Measurements from ENCODE around the gene PDIA5. TPM values are rescaled to one million over a fixed set of nuclear protein-coding genes. Genes with fewer than 3 reads are reported as not detected.

PDIA5 gene
- total RNA-seq, 1 experiment from 2014 or later = 53.6 TPM

DNA sequence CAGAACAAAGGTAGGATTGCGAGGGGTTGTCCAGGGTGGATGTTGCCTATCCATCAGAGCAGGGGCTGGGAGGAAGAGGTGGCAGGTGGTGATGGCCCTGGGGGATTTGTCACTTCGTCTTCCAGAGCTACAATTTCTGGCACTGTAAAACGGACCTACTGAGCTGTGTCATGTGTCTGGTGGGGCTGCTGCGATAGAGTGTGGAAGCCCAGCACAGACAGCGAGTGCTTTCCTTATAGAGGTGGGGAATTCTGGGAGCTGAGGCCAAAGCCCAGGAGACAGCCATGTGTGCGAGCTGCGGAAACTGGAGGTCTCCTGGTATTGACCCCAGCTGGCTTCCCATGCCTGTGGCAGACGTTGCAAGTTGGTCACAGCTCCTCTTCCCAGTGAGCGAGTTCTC, 73.7 kb downstream of the PDIA5 start:
- CTCF ChIA-PET = no interaction called here
- DNase-seq (ENCODE audit: low read depth, low spot score) (no peak), ATAC-seq (0 out of 2 replicates have a peak, but pooled peaks have one; percentile 15)
- POLR2A ChIA-PET = no interaction called here
- no peak for TF ChIP-seq POLR2AphosphoS5 (IDR thresholded peaks at IDR 0.05; ENCODE audit: low read depth, low read length)
- TF ChIP-seq, protein P1, sequence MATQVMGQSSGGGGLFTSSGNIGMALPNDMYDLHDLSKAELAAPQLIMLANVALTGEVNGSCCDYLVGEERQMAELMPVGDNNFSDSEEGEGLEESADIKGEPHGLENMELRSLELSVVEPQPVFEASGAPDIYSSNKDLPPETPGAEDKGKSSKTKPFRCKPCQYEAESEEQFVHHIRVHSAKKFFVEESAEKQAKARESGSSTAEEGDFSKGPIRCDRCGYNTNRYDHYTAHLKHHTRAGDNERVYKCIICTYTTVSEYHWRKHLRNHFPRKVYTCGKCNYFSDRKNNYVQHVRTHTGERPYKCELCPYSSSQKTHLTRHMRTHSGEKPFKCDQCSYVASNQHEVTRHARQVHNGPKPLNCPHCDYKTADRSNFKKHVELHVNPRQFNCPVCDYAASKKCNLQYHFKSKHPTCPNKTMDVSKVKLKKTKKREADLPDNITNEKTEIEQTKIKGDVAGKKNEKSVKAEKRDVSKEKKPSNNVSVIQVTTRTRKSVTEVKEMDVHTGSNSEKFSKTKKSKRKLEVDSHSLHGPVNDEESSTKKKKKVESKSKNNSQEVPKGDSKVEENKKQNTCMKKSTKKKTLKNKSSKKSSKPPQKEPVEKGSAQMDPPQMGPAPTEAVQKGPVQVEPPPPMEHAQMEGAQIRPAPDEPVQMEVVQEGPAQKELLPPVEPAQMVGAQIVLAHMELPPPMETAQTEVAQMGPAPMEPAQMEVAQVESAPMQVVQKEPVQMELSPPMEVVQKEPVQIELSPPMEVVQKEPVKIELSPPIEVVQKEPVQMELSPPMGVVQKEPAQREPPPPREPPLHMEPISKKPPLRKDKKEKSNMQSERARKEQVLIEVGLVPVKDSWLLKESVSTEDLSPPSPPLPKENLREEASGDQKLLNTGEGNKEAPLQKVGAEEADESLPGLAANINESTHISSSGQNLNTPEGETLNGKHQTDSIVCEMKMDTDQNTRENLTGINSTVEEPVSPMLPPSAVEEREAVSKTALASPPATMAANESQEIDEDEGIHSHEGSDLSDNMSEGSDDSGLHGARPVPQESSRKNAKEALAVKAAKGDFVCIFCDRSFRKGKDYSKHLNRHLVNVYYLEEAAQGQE (IDR thresholded peaks at IDR 0.05; ENCODE audit: insufficient read depth in 1 of 2, low read depth in 2 of 2, low read length in 1 of 2) = no peak
- TF ChIP-seq, protein P2, sequence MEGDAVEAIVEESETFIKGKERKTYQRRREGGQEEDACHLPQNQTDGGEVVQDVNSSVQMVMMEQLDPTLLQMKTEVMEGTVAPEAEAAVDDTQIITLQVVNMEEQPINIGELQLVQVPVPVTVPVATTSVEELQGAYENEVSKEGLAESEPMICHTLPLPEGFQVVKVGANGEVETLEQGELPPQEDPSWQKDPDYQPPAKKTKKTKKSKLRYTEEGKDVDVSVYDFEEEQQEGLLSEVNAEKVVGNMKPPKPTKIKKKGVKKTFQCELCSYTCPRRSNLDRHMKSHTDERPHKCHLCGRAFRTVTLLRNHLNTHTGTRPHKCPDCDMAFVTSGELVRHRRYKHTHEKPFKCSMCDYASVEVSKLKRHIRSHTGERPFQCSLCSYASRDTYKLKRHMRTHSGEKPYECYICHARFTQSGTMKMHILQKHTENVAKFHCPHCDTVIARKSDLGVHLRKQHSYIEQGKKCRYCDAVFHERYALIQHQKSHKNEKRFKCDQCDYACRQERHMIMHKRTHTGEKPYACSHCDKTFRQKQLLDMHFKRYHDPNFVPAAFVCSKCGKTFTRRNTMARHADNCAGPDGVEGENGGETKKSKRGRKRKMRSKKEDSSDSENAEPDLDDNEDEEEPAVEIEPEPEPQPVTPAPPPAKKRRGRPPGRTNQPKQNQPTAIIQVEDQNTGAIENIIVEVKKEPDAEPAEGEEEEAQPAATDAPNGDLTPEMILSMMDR (IDR thresholded peaks at IDR 0.05) = no peak
- no peak for TF ChIP-seq TCF7L2 (IDR thresholded peaks at IDR 0.05; ENCODE audit: low read depth, low read length)
- no peak for TF ChIP-seq SIN3A (IDR thresholded peaks at IDR 0.05; ENCODE audit: borderline replicate concordance, insufficient read depth, low read depth, low read length)
- Histone ChIP-seq H3K27me3 (ENCODE audit: control insufficient read depth, insufficient read depth, low read length) (no peaks in the 10 kb centered on the region), H3K4me3 (ENCODE audit: low read depth in 2 of 2, low read length in 2 of 2) (no peak overlapping the region), H3K36me3 (ENCODE audit: control insufficient read depth, insufficient read depth, low read length) (peaks cover 4% of the 10 kb centered on the region; the same call in 1 of the 2 replicates), H3K9me3 (ENCODE audit: control insufficient read depth, insufficient read depth, low read depth, low read length) (no peaks in the 10 kb centered on the region), H3K4me1 (ENCODE audit: control insufficient read depth, insufficient read depth, low read length) (no peaks in the 10 kb centered on the region), H3K27ac (ENCODE audit: low read length) (no peak overlapping the region)
- in situ Hi-C loops (cut with HindIII; ENCODE audit: low pct_unique_long_range_greater_than_20kb, low sequenced_read_pairs) (no loop called here), intact Hi-C loops (cut with micrococcal nuclease; ENCODE audit: unreplicated experiment) (no loop called here)
- BruUV-seq (replicated peaks) = no TSS peak

DNA sequence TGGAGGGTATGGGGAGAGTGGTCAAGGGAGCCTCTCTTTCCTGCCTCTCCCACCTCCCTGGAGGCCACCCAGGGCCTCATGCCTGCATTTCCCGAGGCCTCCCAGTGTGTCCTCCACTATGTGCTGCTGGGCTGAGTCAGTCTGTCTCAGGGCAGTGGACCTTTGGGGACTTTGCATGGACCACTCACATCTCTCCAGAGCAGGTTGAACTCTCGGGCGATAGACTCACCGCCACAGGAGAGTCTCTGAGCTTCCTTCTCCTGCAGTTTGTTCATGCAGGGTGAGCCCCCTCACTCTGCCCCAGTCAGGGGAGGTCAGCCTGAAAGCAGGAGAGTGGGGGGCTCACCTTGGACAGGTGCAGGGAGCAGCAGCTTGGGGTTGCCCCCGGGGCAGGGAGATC, 74.5 kb downstream of the PDIA5 start:
- Histone ChIP-seq H3K9me3 (ENCODE audit: control insufficient read depth, insufficient read depth, low read depth, low read length) (no peaks in the 10 kb centered on the region), H3K4me1 (ENCODE audit: control insufficient read depth, insufficient read depth, low read length) (no peaks in the 10 kb centered on the region), H3K27me3 (ENCODE audit: control insufficient read depth, insufficient read depth, low read length) (no peaks in the 10 kb centered on the region), H3K4me3 (ENCODE audit: low read depth in 2 of 2, low read length in 2 of 2) (no peak overlapping the region), H3K27ac (ENCODE audit: low read length) (no peak overlapping the region), H3K36me3 (ENCODE audit: control insufficient read depth, insufficient read depth, low read length) (peaks cover 6% of the 10 kb centered on the region)
- DNase-seq (ENCODE audit: low read depth, low spot score) = no peak
- TF ChIP-seq TCF7L2 (IDR thresholded peaks at IDR 0.05; ENCODE audit: low read depth, low read length) (no peak), SIN3A (IDR thresholded peaks at IDR 0.05; ENCODE audit: borderline replicate concordance, insufficient read depth, low read depth, low read length) (no peak), POLR2AphosphoS5 (IDR thresholded peaks at IDR 0.05; ENCODE audit: low read depth, low read length) (no peak)
- TF ChIP-seq, protein P1 (IDR thresholded peaks at IDR 0.05; ENCODE audit: insufficient read depth in 1 of 2, low read depth in 2 of 2, low read length in 1 of 2) = no peak
- TF ChIP-seq, protein P2 (IDR thresholded peaks at IDR 0.05) = no peak
- ChIA-PET CTCF (no interaction called here), POLR2A (no interaction called here)
- no TSS peak for BruUV-seq (replicated peaks)
- in situ Hi-C loops (cut with HindIII; ENCODE audit: low pct_unique_long_range_greater_than_20kb, low sequenced_read_pairs) (no loop called here), intact Hi-C loops (cut with micrococcal nuclease; ENCODE audit: unreplicated experiment) (no loop called here)
- no peak for ATAC-seq
